ENCODE measurements around the gene ZNF189. TPM values are rescaled to one million over a fixed set of nuclear protein-coding genes. Genes with fewer than 3 reads are reported as not detected.

ZNF189 gene
- total RNA-seq, 1 donor from 2014 or later = 26.2 TPM

GRCh38 chr9:101371813-101372212 is 26.8 kb upstream of the ZNF189 start:
- Mint-ChIP-seq H3K4me3 (no peak overlapping the region), H3K27me3 (no peaks in the 10 kb centered on the region), H3K4me1 (ENCODE audit: unreplicated experiment) (peaks cover 8% of the 10 kb centered on the region), H3K27ac (no peak overlapping the region), H3K9me3 (no peaks in the 10 kb centered on the region), H3K36me3 (no peaks in the 10 kb centered on the region)
- DNase-seq (ENCODE audit: extremely low spot score, unreplicated experiment) = no peak
- no peak for TF ChIP-seq CTCF (conservative IDR thresholded peaks at IDR 0.05)

- H3K36me3 Mint-ChIP-seq = no peaks in the 10 kb centered on the region
- H3K4me1 Mint-ChIP-seq (ENCODE audit: unreplicated experiment) = peaks cover 8% of the 10 kb centered on the region
- no peaks in the 10 kb centered on the region for H3K27me3 Mint-ChIP-seq
- H3K4me3 Mint-ChIP-seq = no peak overlapping the region
- DNase-seq (ENCODE audit: extremely low spot score, unreplicated experiment) = no peak
- H3K27ac Mint-ChIP-seq = no peak overlapping the region
- no peaks in the 10 kb centered on the region for H3K9me3 Mint-ChIP-seq
- TF ChIP-seq CTCF (conservative IDR thresholded peaks at IDR 0.05) = no peak
Observed at GRCh38 chr9:101372327-101373118, 26.1 kb upstream of the ZNF189 start.

- DNase-seq (ENCODE audit: extremely low spot score, unreplicated experiment) = no peak
Observed at GRCh38 chr9:101375546-101375945, 23.1 kb upstream of the ZNF189 start.

GRCh38 chr9:101376111-101376848 is 22.4 kb upstream of the ZNF189 start:
- H3K9me3 Mint-ChIP-seq = no peaks in the 10 kb centered on the region
- no peak overlapping the region for H3K4me3 Mint-ChIP-seq
- H3K36me3 Mint-ChIP-seq = peaks cover 4% of the 10 kb centered on the region
- no peaks in the 10 kb centered on the region for H3K27me3 Mint-ChIP-seq
- no peak for DNase-seq (ENCODE audit: extremely low spot score, unreplicated experiment)
- no peak for TF ChIP-seq CTCF (conservative IDR thresholded peaks at IDR 0.05)
- peak overlapping the region; percentile 32 for H3K27ac Mint-ChIP-seq
- H3K4me1 Mint-ChIP-seq (ENCODE audit: unreplicated experiment) = peaks cover 8% of the 10 kb centered on the region

More at GRCh38 chr9:101375546-101375945, 23.1 kb upstream of the ZNF189 start:
- H3K4me1 Mint-ChIP-seq (ENCODE audit: unreplicated experiment) = peaks cover 8% of the 10 kb centered on the region
- TF ChIP-seq CTCF (conservative IDR thresholded peaks at IDR 0.05) = no peak
- H3K27me3 Mint-ChIP-seq = no peaks in the 10 kb centered on the region
- H3K36me3 Mint-ChIP-seq = peaks cover 4% of the 10 kb centered on the region
- no peak overlapping the region for H3K27ac Mint-ChIP-seq
- no peaks in the 10 kb centered on the region for H3K9me3 Mint-ChIP-seq
- no peak overlapping the region for H3K4me3 Mint-ChIP-seq

- no peaks in the 10 kb centered on the region for H3K27me3 Mint-ChIP-seq
- peaks cover 8% of the 10 kb centered on the region for H3K4me1 Mint-ChIP-seq (ENCODE audit: unreplicated experiment)
- TF ChIP-seq CTCF (conservative IDR thresholded peaks at IDR 0.05) = no peak
- peaks cover 12% of the 10 kb centered on the region for H3K36me3 Mint-ChIP-seq
- DNase-seq (ENCODE audit: extremely low spot score, unreplicated experiment) = no peak
- no peak overlapping the region for H3K27ac Mint-ChIP-seq
- H3K9me3 Mint-ChIP-seq = no peaks in the 10 kb centered on the region
- H3K4me3 Mint-ChIP-seq = no peak overlapping the region
Observed at GRCh38 chr9:101380295-101380694, 18.4 kb upstream of the ZNF189 start.

Data from type B pancreatic cell (in vitro differentiated cells).